Measurements from ENCODE around the gene ARHGEF35.
"Not testable (repeated sequence)": the region's sequence is repeated elsewhere in the genome, so short reads cannot be mapped to it uniquely, and the experiment has no call there.

- not testable (repeated sequence) for TF ChIP-seq POLR2A (IDR thresholded peaks at IDR 0.05)
- TF ChIP-seq, protein P1, sequence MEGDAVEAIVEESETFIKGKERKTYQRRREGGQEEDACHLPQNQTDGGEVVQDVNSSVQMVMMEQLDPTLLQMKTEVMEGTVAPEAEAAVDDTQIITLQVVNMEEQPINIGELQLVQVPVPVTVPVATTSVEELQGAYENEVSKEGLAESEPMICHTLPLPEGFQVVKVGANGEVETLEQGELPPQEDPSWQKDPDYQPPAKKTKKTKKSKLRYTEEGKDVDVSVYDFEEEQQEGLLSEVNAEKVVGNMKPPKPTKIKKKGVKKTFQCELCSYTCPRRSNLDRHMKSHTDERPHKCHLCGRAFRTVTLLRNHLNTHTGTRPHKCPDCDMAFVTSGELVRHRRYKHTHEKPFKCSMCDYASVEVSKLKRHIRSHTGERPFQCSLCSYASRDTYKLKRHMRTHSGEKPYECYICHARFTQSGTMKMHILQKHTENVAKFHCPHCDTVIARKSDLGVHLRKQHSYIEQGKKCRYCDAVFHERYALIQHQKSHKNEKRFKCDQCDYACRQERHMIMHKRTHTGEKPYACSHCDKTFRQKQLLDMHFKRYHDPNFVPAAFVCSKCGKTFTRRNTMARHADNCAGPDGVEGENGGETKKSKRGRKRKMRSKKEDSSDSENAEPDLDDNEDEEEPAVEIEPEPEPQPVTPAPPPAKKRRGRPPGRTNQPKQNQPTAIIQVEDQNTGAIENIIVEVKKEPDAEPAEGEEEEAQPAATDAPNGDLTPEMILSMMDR (IDR thresholded peaks at IDR 0.05), result not testable (repeated sequence)
Measured at GRCh38 chr7:144218581-144218980, 22.9 kb upstream of the ARHGEF35 start.
